Body of pancreas (tissue), 4 donors: ENCODE results near the gene FES. TPM values are rescaled to one million over a fixed set of nuclear protein-coding genes. Genes with fewer than 3 reads are reported as not detected.
"Not testable (repeated sequence)": the region's sequence is repeated elsewhere in the genome, so short reads cannot be mapped to it uniquely, and the experiment has no call there.

Experiments used
- ATAC-seq: fragments of 150-250 bp; one replicate; pipeline ENCODE4 v1.9.1; 2016
- DNase-seq, 4 donors: peaks; one replicate each; pipeline ENCODE4 v3.0.0-alpha.2; 2019
- H3K27ac ChIP-seq, 4 donors: fragments of 200-600 bp; sonication (generic); 1 replicate in 3 of 4; 2 replicates in 1 of 4; pipeline versions ENCODE4 v1.5.1 to v1.6.1; 2016 to 2019; ENCODE audit warnings: mild to moderate bottlenecking in 1 of 4, mixed read lengths in 1 of 4, moderate library complexity in 1 of 4
- H3K27me3 ChIP-seq, 2 donors: fragments of 200-600 bp; sonication (generic); one replicate each; pipeline ENCODE4 v1.6.0; 2016; ENCODE audit warnings: mild to moderate bottlenecking in 1 of 2
- H3K36me3 ChIP-seq, 2 donors: fragments of 200-600 bp; sonication (generic); replicated peaks in 1 of 2; 2 replicates each; pipeline ENCODE4 v1.5.1; 2016; ENCODE audit warnings: low read depth in 2 of 2; ENCODE audit not compliant: insufficient read depth in 1 of 2
- H3K4me1 ChIP-seq: fragments of 200-600 bp; sonication (generic); one replicate; pipeline ENCODE4 v1.6.0; 2016
- H3K4me3 ChIP-seq, 2 donors: fragments of 200-600 bp; sonication (generic); 1 replicate in 1 of 2; 2 replicates in 1 of 2; pipeline ENCODE4 v1.5.1; 2016 to 2019
- H3K9me3 ChIP-seq, 3 donors: fragments of 200-600 bp; sonication (generic); 1 replicate in 2 of 3; 2 replicates in 1 of 3; pipeline ENCODE4 v1.5.1; 2016
- POLR2A ChIP-seq, 3 donors: fragments of 450-650 bp; IDR thresholded peaks; one replicate each; pipeline ENCODE4 v1.6.1; 2016; ENCODE audit warnings: antibody characterized with exemption in 3 of 3, mild to moderate bottlenecking in 2 of 3
- WGBS, 2 donors: methylation state at CpG; one replicate each; pipeline ENCODE4 v1.1.5; 2017; 5-methylcytosine and 5-hydroxymethylcytosine counted together
- intact Hi-C: fragments of 100-400 bp; cut with DNase I; formaldehyde crosslinking; loops from one replicate; pipeline ENCODE4 v1.15.1; 2023
- total RNA-seq, 2 donors: library from RNA; depleted of rRNA; stranded (reverse); fragments of >200 nt; gene quantifications; one replicate each; pipeline ENCODE4 v1.1.0, GENCODE V29; 2016
- TF ChIP-seq, protein P1 (sequence below), 7 experiments: fragments of 450-650 bp in 4 of 7; fragments of 200-600 bp in 3 of 7; sonication (generic) in 3 of 7; IDR thresholded peaks; one replicate each; pipeline ENCODE4 v1.5.1; 2016 to 2019; ENCODE audit warnings: antibody characterized with exemption in 7 of 7

Gene FES
- total RNA-seq, 2 donors from 2014 or later, result 16.9 to 24.4 TPM

DNA sequence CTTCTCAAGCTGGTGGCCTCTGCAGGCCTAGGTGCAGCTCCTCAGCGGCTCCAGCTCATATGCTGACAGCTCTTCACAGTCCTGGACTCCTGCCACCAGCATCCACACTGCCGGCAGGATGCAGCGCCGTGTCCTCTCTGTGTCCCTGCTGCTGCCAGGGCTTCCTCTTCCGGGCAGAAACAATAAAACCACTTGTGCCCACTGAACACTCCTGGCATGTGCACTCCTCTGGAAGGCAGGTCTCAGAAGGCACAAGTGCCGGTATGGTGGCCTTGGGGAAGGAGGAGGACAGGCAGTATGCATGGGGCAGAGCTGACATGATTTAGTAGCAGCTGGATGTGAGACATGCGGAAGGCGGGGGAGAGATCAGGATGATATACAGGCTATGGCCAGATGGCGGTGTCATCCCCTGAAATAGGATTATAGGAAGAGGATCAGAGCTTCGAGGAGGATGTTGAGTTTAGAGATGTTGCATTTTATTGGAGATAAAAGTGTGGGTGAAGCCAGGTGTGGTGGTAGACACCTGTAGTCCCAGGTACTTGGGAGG, 11.3 kb downstream of the FES start:
- Histone ChIP-seq H3K4me1 (no peaks in the 10 kb centered on the region), H3K27ac (no peak overlapping the region), H3K9me3 (no peaks in the 10 kb centered on the region), H3K36me3 (no peaks in the 10 kb centered on the region), H3K4me3 (no peak overlapping the region), H3K27me3 (no peaks in the 10 kb centered on the region)
- 86% methylated on average over 6 to 10 of the region's 10 CpGs for WGBS, 2 donors
- DNase-seq, result no peak
- intact Hi-C loops, result no loop called here
- no peak for ATAC-seq
- no peak for TF ChIP-seq POLR2A (IDR thresholded peaks at IDR 0.05)
- TF ChIP-seq, protein P1, sequence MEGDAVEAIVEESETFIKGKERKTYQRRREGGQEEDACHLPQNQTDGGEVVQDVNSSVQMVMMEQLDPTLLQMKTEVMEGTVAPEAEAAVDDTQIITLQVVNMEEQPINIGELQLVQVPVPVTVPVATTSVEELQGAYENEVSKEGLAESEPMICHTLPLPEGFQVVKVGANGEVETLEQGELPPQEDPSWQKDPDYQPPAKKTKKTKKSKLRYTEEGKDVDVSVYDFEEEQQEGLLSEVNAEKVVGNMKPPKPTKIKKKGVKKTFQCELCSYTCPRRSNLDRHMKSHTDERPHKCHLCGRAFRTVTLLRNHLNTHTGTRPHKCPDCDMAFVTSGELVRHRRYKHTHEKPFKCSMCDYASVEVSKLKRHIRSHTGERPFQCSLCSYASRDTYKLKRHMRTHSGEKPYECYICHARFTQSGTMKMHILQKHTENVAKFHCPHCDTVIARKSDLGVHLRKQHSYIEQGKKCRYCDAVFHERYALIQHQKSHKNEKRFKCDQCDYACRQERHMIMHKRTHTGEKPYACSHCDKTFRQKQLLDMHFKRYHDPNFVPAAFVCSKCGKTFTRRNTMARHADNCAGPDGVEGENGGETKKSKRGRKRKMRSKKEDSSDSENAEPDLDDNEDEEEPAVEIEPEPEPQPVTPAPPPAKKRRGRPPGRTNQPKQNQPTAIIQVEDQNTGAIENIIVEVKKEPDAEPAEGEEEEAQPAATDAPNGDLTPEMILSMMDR (IDR thresholded peaks at IDR 0.05), result no peak

DNA sequence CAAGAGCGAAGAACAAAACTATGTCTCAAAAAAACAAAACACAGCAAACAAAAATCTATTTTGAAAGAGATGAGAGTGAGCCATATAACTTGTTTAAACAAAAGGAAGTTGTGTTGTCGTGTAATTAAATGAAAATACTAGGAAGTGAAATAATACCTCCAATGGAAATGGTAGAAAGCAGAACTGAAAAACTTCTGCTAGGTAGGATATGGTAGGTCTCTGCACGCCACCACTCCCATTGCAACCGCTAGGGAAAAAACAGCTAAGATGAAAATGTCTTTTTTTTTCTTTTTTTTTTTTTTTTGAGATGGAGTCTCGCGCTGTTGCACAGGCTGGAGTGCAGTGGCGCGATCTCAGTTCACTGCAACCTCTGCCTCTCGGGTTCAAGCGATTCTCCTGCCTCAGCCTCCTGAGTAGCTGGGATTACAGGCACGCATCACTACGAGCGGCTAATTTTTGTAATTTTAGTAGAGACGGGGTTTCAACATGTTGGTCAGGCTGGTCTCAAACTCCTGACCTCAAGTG, 12.9 kb downstream of the FES start:
- WGBS, 2 donors, result 86 to 88% methylated on average over 14 of the region's 14 CpGs
- H3K27ac ChIP-seq, ATAC-seq, H3K36me3 ChIP-seq, H3K4me3 ChIP-seq, H3K4me1 ChIP-seq, DNase-seq, H3K9me3 ChIP-seq, H3K27me3 ChIP-seq, intact Hi-C loops: not testable (repeated sequence)

DNA sequence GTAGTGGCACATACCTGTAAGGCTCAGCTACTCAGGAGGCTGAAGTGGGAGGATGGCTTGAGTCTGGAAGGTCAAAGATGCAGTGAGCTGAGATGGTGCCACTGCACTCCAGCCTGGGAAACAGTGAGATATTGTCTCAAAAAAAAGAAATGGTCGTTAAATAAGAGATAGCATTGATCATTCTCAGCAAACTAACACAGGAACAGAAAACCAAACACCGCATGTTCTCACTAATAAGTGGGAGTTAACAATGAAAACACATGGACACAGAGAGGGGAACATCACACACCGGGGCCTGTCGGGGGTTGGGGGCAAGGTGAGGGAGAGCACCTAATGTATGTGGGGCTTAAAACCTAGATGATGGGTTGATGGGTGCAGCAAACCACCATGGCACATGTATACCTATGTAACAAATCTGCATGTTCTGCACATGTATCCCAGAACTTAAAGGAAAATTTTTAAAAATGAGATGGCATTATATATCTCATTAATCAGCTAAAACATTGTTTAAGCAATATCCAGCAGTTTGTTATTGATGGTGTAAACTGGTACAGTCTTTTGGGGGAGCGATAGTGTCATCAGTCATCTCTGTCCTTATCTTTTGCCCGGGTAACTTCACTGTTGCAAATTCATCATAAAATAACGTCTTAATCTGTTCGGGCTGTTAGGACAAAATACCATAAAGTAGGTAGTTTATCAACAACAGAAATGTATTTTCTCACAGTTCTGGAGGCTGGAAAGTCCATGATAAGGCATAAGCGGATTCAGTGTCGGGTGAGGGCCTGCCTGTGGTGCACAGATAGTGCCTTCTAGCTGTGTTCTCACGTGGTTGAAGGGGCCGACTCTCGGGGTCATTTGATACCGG, 17.1 kb downstream of the FES start:
- intact Hi-C loops, result no loop called here
- DNase-seq (no peak), ATAC-seq (no peak)
- Histone ChIP-seq H3K27ac (peak overlapping the region; percentile 92 to 96 (median 94)), H3K4me1 (peaks cover 42% of the 10 kb centered on the region), H3K9me3 (no peaks in the 10 kb centered on the region), H3K4me3 (no peak overlapping the region), H3K27me3 (no peaks in the 10 kb centered on the region), H3K36me3 (no peaks in the 10 kb centered on the region)
- WGBS, 2 donors, result 35 to 36% methylated on average over 14 of the region's 14 CpGs
- TF ChIP-seq, protein P1 (IDR thresholded peaks at IDR 0.05), result no peak
- TF ChIP-seq POLR2A (IDR thresholded peaks at IDR 0.05), result no peak

DNA sequence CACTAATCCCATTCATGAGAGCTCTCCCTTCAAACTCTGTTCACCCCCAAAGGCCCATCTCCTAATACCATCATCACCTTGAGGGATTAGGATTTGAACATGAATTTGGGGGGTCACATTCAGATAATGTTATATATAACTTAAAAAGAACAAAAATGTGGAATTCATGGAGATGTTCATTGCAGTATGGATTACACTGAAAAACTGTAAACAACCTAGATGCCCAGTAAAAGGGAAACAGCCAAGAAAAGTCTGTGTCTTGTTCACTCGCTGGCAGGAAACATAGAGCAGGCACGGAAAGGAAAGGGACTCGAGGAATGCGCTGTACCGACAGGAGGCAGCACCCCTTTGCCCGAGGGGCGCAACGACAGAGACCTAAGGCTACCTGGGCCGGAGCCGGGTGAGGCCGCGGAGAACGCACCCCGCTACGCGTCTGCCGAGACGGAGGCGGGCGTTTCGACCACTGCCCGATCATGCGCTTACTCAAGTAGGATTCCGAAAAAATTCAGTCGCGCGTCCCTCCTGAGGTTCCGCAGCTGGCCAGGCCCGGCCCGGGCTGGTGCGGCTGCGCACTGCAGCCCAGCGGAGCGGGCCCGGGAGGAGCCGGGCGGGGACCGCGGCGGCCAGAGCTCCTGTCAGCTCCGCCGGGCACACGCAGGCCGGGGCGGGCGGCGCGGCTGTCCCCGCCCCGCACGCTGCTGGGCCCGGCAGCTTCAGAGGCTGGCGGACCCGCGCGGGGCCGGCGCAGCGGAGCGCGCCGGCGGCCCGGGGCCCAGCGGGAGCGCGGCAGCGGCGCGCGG, 17.9 kb downstream of the FES start:
- peak overlapping the region in 1 of 2 donors; percentile 27 for H3K4me3 ChIP-seq
- H3K36me3 ChIP-seq, result peaks cover 0 to 3% of the 10 kb centered on the region in 2 donors
- WGBS, 2 donors, result 1% methylated on average over 8 to 70 of the region's 71 CpGs
- peak overlapping the region; percentile 92 to 96 (median 94) for H3K27ac ChIP-seq
- DNase-seq (peak; percentile 77 to 84 (median 82)), ATAC-seq (peak; percentile 83)
- no peaks in the 10 kb centered on the region for H3K9me3 ChIP-seq
- H3K27me3 ChIP-seq, result no peaks in the 10 kb centered on the region
- peaks cover 50% of the 10 kb centered on the region for H3K4me1 ChIP-seq
- intact Hi-C loops, result no loop called here
- TF ChIP-seq, protein P1 (IDR thresholded peaks at IDR 0.05), result peak; percentile 56 to 96 (median 84)
- TF ChIP-seq POLR2A (IDR thresholded peaks at IDR 0.05), result peak; percentile 51 to 78 (median 75)
